ENCODE measurements around the gene OR52H1. TPM values are rescaled to one million over a fixed set of nuclear protein-coding genes. Genes with fewer than 3 reads are reported as not detected.

OR52H1 gene
- polyA plus RNA-seq, 3 donors from 2014 or later, result not detected

GRCh38 chr11:5557751-5558150 is 9.4 kb upstream of the OR52H1 start:
- DNase-seq, result no peak
- Mint-ChIP-seq H3K4me1 (no peaks in the 10 kb centered on the region), H3K4me3 (no peak overlapping the region), H3K36me3 (no peaks in the 10 kb centered on the region), H3K27me3 (ENCODE audit: low read depth in 3 of 3) (peaks cover 6 to 13% (median 8%) of the 10 kb centered on the region in 3 donors), H3K9me3 (no peaks in the 10 kb centered on the region), H3K27ac (no peak overlapping the region)

- DNase-seq, result no peak
- H3K27ac Mint-ChIP-seq, result no peak overlapping the region
- no peaks in the 10 kb centered on the region for H3K4me1 Mint-ChIP-seq
- H3K36me3 Mint-ChIP-seq, result no peaks in the 10 kb centered on the region
- H3K4me3 Mint-ChIP-seq, result no peak overlapping the region
- peaks cover 5 to 14% (median 8%) of the 10 kb centered on the region in 3 donors for H3K27me3 Mint-ChIP-seq (ENCODE audit: low read depth in 3 of 3)
- H3K9me3 Mint-ChIP-seq, result no peaks in the 10 kb centered on the region
Observed at GRCh38 chr11:5556596-5557188, 8.4 kb upstream of the OR52H1 start.

DNA sequence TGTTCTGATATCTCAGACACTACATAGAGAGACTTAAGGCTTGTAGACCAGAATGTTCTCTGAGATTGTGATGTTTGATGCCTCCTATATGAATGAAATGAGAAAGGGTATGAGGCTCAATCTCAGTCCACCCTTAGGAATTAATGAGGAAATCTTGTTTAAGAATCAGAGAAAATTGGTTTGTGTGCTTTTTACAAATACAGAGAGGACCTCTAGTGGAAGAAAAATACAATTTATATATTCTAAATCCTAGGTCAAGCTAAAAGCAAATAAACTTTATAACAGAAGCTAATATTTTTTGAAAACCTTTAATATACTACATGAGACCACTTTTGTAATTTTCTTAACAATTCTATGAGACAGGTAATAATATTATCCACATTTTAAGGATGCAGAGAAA is 5.0 kb upstream of the OR52H1 start:
- Mint-ChIP-seq H3K36me3 (no peaks in the 10 kb centered on the region), H3K27me3 (ENCODE audit: low read depth in 3 of 3) (peaks cover 1 to 7% (median 2%) of the 10 kb centered on the region in 3 donors), H3K27ac (no peak overlapping the region), H3K9me3 (no peaks in the 10 kb centered on the region), H3K4me1 (no peaks in the 10 kb centered on the region), H3K4me3 (no peak overlapping the region)
- no peak for DNase-seq

GRCh38 chr11:5550440-5551095 is 2.2 kb upstream of the OR52H1 start:
- no peak overlapping the region for H3K27ac Mint-ChIP-seq
- H3K9me3 Mint-ChIP-seq, result no peaks in the 10 kb centered on the region
- H3K36me3 Mint-ChIP-seq, result no peaks in the 10 kb centered on the region
- no peak overlapping the region for H3K4me3 Mint-ChIP-seq
- H3K4me1 Mint-ChIP-seq, result no peaks in the 10 kb centered on the region
- H3K27me3 Mint-ChIP-seq (ENCODE audit: low read depth in 3 of 3), result peaks cover 0 to 2% (median 0%) of the 10 kb centered on the region in 3 donors
- DNase-seq, result no peak

DNA sequence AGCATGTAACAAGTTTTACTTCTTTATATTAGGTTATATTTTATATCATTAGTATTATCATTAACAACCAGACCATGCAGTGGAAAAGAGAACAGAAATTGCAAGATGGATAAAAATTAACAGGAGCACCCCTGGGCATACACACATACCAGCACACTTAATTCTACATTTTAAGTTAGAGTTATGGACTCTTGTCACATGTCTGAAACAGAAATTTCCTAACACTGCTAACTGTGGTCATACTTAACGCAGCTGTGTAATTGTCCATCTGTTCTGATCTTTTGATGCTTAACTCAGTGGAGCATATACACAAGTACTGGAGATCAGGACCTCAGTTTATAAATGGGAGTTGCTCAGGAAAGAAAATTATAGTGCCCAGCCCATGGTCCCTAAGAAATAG is 358 bp downstream of the OR52H1 start:
- Mint-ChIP-seq H3K27ac (no peak overlapping the region), H3K36me3 (no peaks in the 10 kb centered on the region), H3K4me3 (no peak overlapping the region), H3K27me3 (ENCODE audit: low read depth in 3 of 3) (peaks cover 0 to 2% (median 0%) of the 10 kb centered on the region in 3 donors), H3K9me3 (no peaks in the 10 kb centered on the region), H3K4me1 (no peaks in the 10 kb centered on the region)
- DNase-seq, result no peak

DNA sequence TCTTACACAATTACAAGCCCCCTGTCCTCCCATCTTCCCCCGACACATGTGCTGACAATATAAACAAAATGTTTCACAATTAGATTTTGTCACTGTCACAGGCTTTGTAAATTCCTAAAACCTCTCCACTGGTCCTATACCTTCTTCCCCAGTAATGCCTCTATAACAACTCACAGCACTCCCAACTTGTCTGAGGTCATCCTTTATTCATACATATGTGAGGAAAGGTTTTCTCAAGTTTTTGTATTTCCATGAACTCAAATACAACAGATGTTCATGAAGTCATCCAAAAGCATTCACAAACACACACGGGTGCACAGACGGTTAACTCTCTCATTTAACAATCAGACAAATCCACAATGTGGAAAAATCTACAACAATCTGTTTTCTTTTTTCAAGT is 1.9 kb downstream of the OR52H1 start:
- Mint-ChIP-seq H3K27me3 (ENCODE audit: low read depth in 3 of 3) (no peaks in the 10 kb centered on the region), H3K27ac (no peak overlapping the region), H3K36me3 (no peaks in the 10 kb centered on the region), H3K9me3 (no peaks in the 10 kb centered on the region), H3K4me3 (no peak overlapping the region), H3K4me1 (no peaks in the 10 kb centered on the region)
- no peak for DNase-seq

DNA sequence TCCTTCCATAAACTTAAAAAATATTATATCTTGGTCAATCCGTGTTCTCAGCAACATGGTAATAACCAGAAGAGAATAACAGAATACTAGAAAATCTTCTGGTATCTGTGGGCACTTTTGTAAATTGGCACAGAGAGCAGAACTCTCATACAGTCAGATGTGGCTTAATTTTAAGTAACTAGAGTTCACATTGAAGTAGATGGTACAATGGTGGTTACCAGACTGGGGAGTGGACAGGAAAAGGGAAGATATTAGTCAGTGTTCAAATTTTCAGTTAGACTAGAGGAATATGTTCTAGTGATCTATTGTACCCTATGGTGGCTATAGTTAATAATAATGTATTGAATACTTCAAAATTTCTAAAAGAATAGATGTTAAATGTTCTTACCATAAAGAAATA is 6.9 kb downstream of the OR52H1 start:
- no peak for DNase-seq
- H3K4me3 Mint-ChIP-seq, result no peak overlapping the region
- no peaks in the 10 kb centered on the region for H3K4me1 Mint-ChIP-seq
- H3K36me3 Mint-ChIP-seq, result no peaks in the 10 kb centered on the region
- no peak overlapping the region for H3K27ac Mint-ChIP-seq
- H3K27me3 Mint-ChIP-seq (ENCODE audit: low read depth in 3 of 3), result peaks cover 2 to 5% (median 2%) of the 10 kb centered on the region in 3 donors
- H3K9me3 Mint-ChIP-seq, result no peaks in the 10 kb centered on the region

GRCh38 chr11:5536482-5536881 is 11.9 kb downstream of the OR52H1 start:
- H3K4me3 Mint-ChIP-seq, result no peak overlapping the region

DNA sequence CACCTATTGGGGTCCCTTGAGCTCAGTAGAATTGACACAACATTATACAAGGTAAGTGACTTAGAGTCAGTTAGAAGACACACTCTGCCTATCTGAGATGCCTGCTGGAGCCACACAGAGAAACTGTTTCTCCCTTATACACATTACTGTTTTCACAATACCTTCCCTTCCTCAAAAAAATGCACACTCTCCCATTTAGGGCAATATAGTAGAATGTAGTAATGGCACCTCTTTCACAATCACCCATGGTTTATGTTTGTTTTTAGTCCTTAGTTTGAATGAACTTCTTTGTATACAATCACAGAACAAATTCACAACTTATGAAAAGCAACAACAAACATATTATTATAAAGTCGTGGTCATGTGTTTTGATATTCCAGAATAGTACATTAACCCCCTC is 14.3 kb downstream of the OR52H1 start:
- no peaks in the 10 kb centered on the region for H3K4me1 Mint-ChIP-seq
- no peaks in the 10 kb centered on the region for H3K9me3 Mint-ChIP-seq
- no peak overlapping the region for H3K4me3 Mint-ChIP-seq
- H3K36me3 Mint-ChIP-seq, result no peaks in the 10 kb centered on the region
- H3K27ac Mint-ChIP-seq, result no peak overlapping the region
- H3K27me3 Mint-ChIP-seq (ENCODE audit: low read depth in 3 of 3), result peaks cover 2 to 5% (median 2%) of the 10 kb centered on the region in 3 donors
- DNase-seq, result no peak

More at GRCh38 chr11:5536482-5536881, 11.9 kb downstream of the OR52H1 start:
- no peak overlapping the region for H3K27ac Mint-ChIP-seq
- H3K4me1 Mint-ChIP-seq, result no peaks in the 10 kb centered on the region
- H3K9me3 Mint-ChIP-seq, result no peaks in the 10 kb centered on the region
- peaks cover 2 to 5% (median 2%) of the 10 kb centered on the region in 3 donors for H3K27me3 Mint-ChIP-seq (ENCODE audit: low read depth in 3 of 3)
- DNase-seq, result no peak
- H3K36me3 Mint-ChIP-seq, result no peaks in the 10 kb centered on the region

DNA sequence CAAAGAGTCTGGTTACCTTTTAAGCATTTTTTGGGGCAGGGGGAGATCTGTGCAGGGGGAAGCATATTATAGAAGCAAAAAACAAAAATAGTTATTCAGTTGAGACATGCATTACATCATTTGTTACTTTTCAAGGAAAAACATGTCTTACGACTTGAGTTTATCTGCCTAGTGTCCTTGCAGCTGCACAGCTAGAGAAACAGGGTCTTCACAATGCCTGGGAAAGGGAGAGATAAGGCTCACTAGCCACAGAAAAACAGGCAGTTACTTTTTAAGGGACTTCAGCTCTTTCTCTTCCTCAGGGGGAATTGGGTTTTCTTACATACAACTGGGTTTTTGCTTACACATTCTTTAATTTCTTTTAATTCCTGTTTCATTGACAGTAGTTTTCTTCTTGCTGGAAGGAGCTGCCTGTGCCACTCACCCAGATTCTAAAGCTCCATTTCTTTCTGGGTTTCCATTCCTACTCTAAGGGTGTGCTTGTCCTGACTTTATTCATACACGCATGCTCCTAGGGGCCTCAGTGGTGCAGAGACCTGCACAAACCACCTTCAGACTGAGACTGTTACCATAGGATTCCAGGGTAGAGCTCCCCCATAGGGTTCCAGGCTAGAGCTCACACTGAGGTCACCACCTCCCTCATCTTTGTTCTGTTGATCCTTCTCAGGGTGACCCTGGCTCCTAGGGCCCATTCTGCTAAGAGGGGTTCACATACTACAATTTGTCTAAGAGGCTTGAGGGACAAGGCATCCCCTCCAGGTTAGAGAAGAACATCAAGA is 17.1 kb downstream of the OR52H1 start:
- Mint-ChIP-seq H3K27ac (no peak overlapping the region), H3K36me3 (no peaks in the 10 kb centered on the region), H3K27me3 (ENCODE audit: low read depth in 3 of 3) (peaks cover under 1 to 4% (median 2%) of the 10 kb centered on the region in 3 donors), H3K4me3 (no peak overlapping the region), H3K9me3 (no peaks in the 10 kb centered on the region), H3K4me1 (no peaks in the 10 kb centered on the region)
- DNase-seq, result no peak

DNA sequence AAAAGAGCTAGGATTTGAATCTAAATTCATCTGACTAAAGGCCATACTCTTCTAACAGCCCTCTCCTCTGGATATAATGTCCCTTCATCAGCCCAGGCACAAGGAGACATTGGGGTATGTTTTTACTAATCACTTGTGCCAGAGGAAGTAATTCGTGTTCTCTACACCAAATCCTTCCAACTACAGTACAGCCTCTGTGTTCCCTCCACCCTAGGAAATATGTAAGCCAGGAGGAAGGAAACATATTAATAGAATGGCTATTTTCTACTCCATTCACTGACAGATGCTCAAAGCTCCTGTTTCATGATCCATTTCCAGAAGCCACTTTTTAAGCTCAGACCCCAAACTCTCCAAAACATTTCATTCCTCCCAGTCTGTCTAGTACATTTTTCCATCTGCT is 19.8 kb downstream of the OR52H1 start:
- no peaks in the 10 kb centered on the region for H3K4me1 Mint-ChIP-seq
- H3K36me3 Mint-ChIP-seq, result no peaks in the 10 kb centered on the region
- no peak overlapping the region for H3K27ac Mint-ChIP-seq
- DNase-seq, result no peak
- no peak overlapping the region for H3K4me3 Mint-ChIP-seq
- peaks cover 2 to 4% (median 4%) of the 10 kb centered on the region in 3 donors for H3K27me3 Mint-ChIP-seq (ENCODE audit: low read depth in 3 of 3)
- H3K9me3 Mint-ChIP-seq, result no peaks in the 10 kb centered on the region

GRCh38 chr11:5527716-5528115 is 20.6 kb downstream of the OR52H1 start:
- Mint-ChIP-seq H3K4me3 (no peak overlapping the region), H3K27ac (no peak overlapping the region), H3K9me3 (no peaks in the 10 kb centered on the region), H3K36me3 (no peaks in the 10 kb centered on the region), H3K27me3 (ENCODE audit: low read depth in 3 of 3) (peaks cover 2 to 4% (median 4%) of the 10 kb centered on the region in 3 donors), H3K4me1 (no peaks in the 10 kb centered on the region)
- DNase-seq, result no peak

GRCh38 chr11:5524756-5525155 is 23.6 kb downstream of the OR52H1 start:
- Mint-ChIP-seq H3K4me3 (no peak overlapping the region), H3K36me3 (no peaks in the 10 kb centered on the region), H3K27ac (no peak overlapping the region), H3K9me3 (no peaks in the 10 kb centered on the region), H3K27me3 (ENCODE audit: low read depth in 3 of 3) (peaks cover 2 to 4% (median 4%) of the 10 kb centered on the region in 3 donors), H3K4me1 (no peaks in the 10 kb centered on the region)
- DNase-seq, result no peak

DNA sequence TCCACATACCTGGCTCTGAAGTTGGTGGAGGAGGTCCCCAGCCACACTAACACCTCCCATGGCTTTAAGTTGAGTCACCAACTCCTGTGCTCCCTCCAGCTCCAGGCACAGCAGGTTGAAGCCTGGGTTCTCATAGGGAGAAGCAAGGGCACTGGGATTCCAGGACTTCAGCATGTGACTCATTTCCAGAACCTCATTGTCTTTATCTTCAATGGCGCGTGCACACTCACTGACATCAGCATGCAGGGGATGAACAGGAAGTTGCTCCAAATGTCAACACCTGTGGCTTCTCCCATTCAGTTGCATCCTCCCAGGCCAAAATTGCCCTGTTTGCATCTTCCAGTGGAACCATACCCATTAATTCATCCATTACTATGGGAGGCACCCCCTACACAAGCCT is 26.0 kb downstream of the OR52H1 start:
- Mint-ChIP-seq H3K27ac (no peak overlapping the region), H3K9me3 (peaks cover 0 to 2% (median 0%) of the 10 kb centered on the region in 6 donors), H3K27me3 (ENCODE audit: low read depth in 3 of 3) (peaks cover 0 to 4% (median 2%) of the 10 kb centered on the region in 3 donors), H3K4me3 (no peak overlapping the region), H3K4me1 (no peaks in the 10 kb centered on the region), H3K36me3 (no peaks in the 10 kb centered on the region)
- DNase-seq, result no peak

Data from immature natural killer cell (primary cell).